ENCODE data around the gene PC. TPM values are rescaled to one million over a fixed set of nuclear protein-coding genes. Genes with fewer than 3 reads are reported as not detected.

The PC gene
- total and polyA plus RNA-seq, 2 donors (not counting 3 experiments of a cell fraction or from before 2014, with no cell fraction given), result 5.5 to 17.5 TPM

- intact Hi-C loops (cut with micrococcal nuclease), result no loop called here
- H3K9me3 ChIP-seq (replicated peaks; ENCODE audit: control insufficient read depth, insufficient read depth, low read length), result no peaks in the 10 kb centered on the region
- H3K27ac ChIP-seq (ENCODE audit: insufficient read depth, low read depth, low read length), result no peak overlapping the region
- ChIA-PET CTCF (interaction anchor here (0.6 to 1.4 kb wide), 4 partner anchors 10 to 41 kb away, joined by 3 to 4 read pairs (median 4); no protein-coding TSS in a partner anchor), POLR2A (no interaction called here)
- H3K36me3 ChIP-seq (ENCODE audit: control insufficient read depth in 2 of 2, extremely low read depth in 1 of 2, insufficient read depth in 2 of 2, low read length in 2 of 2), result no peaks in the 10 kb centered on the region
- no peaks in the 10 kb centered on the region for H3K9me1 ChIP-seq (replicated peaks; ENCODE audit: control insufficient read depth, extremely low read depth, insufficient read depth, low read length)
- dilution Hi-C loops (cut with MboI; ENCODE audit: extremely low pct_ligation_motif_present, low sequenced_read_pairs), result no loop called here
- H3K4me2 ChIP-seq (ENCODE audit: insufficient read depth, low read length), result no peak overlapping the region
- TF ChIP-seq POLR2AphosphoS5 (IDR thresholded peaks at IDR 0.05; ENCODE audit: insufficient read depth, low read depth, low read length), result no peak
- no peak for TF ChIP-seq EZH2 (IDR thresholded peaks at IDR 0.05; ENCODE audit: borderline replicate concordance, low read depth, low read length, severe bottlenecking)
- TF ChIP-seq GATA2 (IDR thresholded peaks at IDR 0.05; ENCODE audit: insufficient read depth, insufficient read length, low read depth, low read length), result no peak
- TF ChIP-seq JUN (IDR thresholded peaks at IDR 0.05; ENCODE audit: borderline replicate concordance, insufficient read depth, insufficient read length, low read depth), result no peak
- TF ChIP-seq MAX (IDR thresholded peaks at IDR 0.05; ENCODE audit: insufficient read depth, insufficient read length), result no peak
- no peak for TF ChIP-seq CTCF (IDR thresholded peaks at IDR 0.05; ENCODE audit: extremely low read depth in 1 of 2, insufficient read depth in 1 of 2, low read depth in 1 of 2, low read length in 2 of 2)
- TF ChIP-seq MYC (IDR thresholded peaks at IDR 0.05; ENCODE audit: low read depth, low read length), result no peak
- TF ChIP-seq FOS (IDR thresholded peaks at IDR 0.05; ENCODE audit: borderline replicate concordance, insufficient read depth, low read length), result no peak
- TF ChIP-seq POLR2A (IDR thresholded peaks at IDR 0.05; ENCODE audit: low read depth, low read length), result no peak
- H3K9ac ChIP-seq (replicated peaks; ENCODE audit: extremely low read depth, insufficient read depth, low read length), result no peak overlapping the region
- H3K27me3 ChIP-seq (ENCODE audit: control insufficient read depth in 2 of 2, insufficient read depth in 2 of 2, low read length in 2 of 2), result no peaks in the 10 kb centered on the region
- no peaks in the 10 kb centered on the region for H4K20me1 ChIP-seq (replicated peaks; ENCODE audit: control insufficient read depth, extremely low read depth, insufficient read depth, low read length)
- no peak for DNase-seq (ENCODE audit: low read depth, low spot score)
- H3K79me2 ChIP-seq (ENCODE audit: control insufficient read depth, insufficient read depth, low read length), result no peaks in the 10 kb centered on the region
- FAIRE-seq, result no peak
- no peak overlapping the region for H3K4me3 ChIP-seq (replicated peaks in 1 of 3; ENCODE audit: insufficient read depth in 1 of 3, low read depth in 1 of 3, low read length in 3 of 3)
- no peak overlapping the region for H2AFZ ChIP-seq (ENCODE audit: low read depth, low read length)
- BruUV-seq (replicated peaks), result no TSS peak
- H3K4me1 ChIP-seq (ENCODE audit: control insufficient read depth, extremely low read depth, insufficient read depth, low read length), result no peaks in the 10 kb centered on the region
Observed at GRCh38 chr11:66922551-66922950, 35.6 kb downstream of the PC start.

Data from endothelial cell of umbilical vein (primary cell).